ENCODE data around the gene ABHD4.

GRCh38 chr14:22561661-22562579, 36.2 kb upstream of the ABHD4 start:
- TF ChIP-seq JUND (IDR thresholded peaks at IDR 0.05) (no peak), YY1 (IDR thresholded peaks at IDR 0.05) (no peak), MAX (IDR thresholded peaks at IDR 0.05) (no peak), HNF4A (conservative IDR thresholded peaks at IDR 0.05) (no peak), REST (IDR thresholded peaks at IDR 0.05) (no peak)
- TF ChIP-seq, protein P1, sequence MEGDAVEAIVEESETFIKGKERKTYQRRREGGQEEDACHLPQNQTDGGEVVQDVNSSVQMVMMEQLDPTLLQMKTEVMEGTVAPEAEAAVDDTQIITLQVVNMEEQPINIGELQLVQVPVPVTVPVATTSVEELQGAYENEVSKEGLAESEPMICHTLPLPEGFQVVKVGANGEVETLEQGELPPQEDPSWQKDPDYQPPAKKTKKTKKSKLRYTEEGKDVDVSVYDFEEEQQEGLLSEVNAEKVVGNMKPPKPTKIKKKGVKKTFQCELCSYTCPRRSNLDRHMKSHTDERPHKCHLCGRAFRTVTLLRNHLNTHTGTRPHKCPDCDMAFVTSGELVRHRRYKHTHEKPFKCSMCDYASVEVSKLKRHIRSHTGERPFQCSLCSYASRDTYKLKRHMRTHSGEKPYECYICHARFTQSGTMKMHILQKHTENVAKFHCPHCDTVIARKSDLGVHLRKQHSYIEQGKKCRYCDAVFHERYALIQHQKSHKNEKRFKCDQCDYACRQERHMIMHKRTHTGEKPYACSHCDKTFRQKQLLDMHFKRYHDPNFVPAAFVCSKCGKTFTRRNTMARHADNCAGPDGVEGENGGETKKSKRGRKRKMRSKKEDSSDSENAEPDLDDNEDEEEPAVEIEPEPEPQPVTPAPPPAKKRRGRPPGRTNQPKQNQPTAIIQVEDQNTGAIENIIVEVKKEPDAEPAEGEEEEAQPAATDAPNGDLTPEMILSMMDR (IDR thresholded peaks at IDR 0.05; ENCODE audit: low read depth, low read length, missing input control) = no peak
- TF ChIP-seq, protein P2, sequence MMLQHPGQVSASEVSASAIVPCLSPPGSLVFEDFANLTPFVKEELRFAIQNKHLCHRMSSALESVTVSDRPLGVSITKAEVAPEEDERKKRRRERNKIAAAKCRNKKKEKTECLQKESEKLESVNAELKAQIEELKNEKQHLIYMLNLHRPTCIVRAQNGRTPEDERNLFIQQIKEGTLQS (IDR thresholded peaks at IDR 0.05) = no peak

Measured in liver (tissue), 3 donors.